Right atrium auricular region (tissue), 2 donors: ENCODE results near the gene ADGRG1. TPM values are rescaled to one million over a fixed set of nuclear protein-coding genes. Genes with fewer than 3 reads are reported as not detected.

ENCODE experiments used
- DNase-seq: peaks from one replicate; pipeline ENCODE4 v3.0.0-alpha.2; 2019; ENCODE audit warnings: low spot score
- H3K27ac ChIP-seq, 2 donors: fragments of 200-600 bp; sonication (generic); 1 replicate in 1 of 2; 2 replicates in 1 of 2; pipeline ENCODE4 v1.5.1; 2016 to 2019
- H3K27me3 ChIP-seq, 2 donors: fragments of 200-600 bp; sonication (generic); one replicate each; pipeline versions ENCODE4 v1.5.1 to v1.6.0; 2017 to 2019
- H3K36me3 ChIP-seq: fragments of 200-600 bp; sonication (generic); one replicate; pipeline ENCODE4 v1.5.1; 2016
- H3K4me1 ChIP-seq, 2 donors: fragments of 200-600 bp; sonication (generic); one replicate each; pipeline versions ENCODE4 v1.5.1 to v1.6.0; 2017 to 2019
- H3K4me3 ChIP-seq, 2 donors: fragments of 200-600 bp; sonication (generic); 1 replicate in 1 of 2; 2 replicates in 1 of 2; pipeline ENCODE4 v1.5.1; 2017 to 2019; ENCODE audit warnings: mild to moderate bottlenecking in 1 of 2, moderate library complexity in 1 of 2
- H3K9me3 ChIP-seq, 2 donors: fragments of 200-600 bp; sonication (generic); one replicate each; pipeline ENCODE4 v1.5.1; 2019
- total RNA-seq, 2 donors: library from RNA; depleted of rRNA; stranded (reverse); fragments of >200 nt; gene quantifications; one replicate each; pipeline ENCODE4 v1.1.0, GENCODE V29; 2016
- TF ChIP-seq, protein P1 (sequence below), 2 donors: fragments of 200-600 bp; sonication (generic); IDR thresholded peaks; one replicate each; pipeline ENCODE4 v1.5.1; 2019; ENCODE audit warnings: antibody characterized with exemption in 2 of 2

Gene ADGRG1
- total RNA-seq, 2 donors from 2014 or later: 12.6 to 25.5 TPM

DNA sequence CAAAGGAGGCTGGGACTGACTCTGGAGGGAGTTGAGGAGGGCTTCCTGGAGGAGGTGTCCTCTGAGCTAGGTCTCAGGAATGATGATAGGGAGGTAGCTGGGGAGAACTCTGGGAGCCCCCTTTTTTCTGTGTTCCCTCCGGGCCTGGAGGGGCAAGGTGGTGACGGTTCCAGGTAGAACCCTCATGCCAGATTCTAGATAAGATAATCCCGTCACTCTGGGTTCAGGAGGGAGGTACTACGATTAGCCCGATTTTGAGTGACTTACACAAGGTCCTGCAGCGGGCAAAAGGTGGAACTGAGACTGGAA lies 21.0 kb downstream of the ADGRG1 start:
- Histone ChIP-seq H3K36me3 (no peaks in the 10 kb centered on the region), H3K4me3 (no peak overlapping the region), H3K27me3 (no peaks in the 10 kb centered on the region), H3K9me3 (no peaks in the 10 kb centered on the region), H3K27ac (no peak overlapping the region), H3K4me1 (peaks cover 0 to 43% of the 10 kb centered on the region in 2 donors)
- DNase-seq: no peak
- TF ChIP-seq, protein P1, sequence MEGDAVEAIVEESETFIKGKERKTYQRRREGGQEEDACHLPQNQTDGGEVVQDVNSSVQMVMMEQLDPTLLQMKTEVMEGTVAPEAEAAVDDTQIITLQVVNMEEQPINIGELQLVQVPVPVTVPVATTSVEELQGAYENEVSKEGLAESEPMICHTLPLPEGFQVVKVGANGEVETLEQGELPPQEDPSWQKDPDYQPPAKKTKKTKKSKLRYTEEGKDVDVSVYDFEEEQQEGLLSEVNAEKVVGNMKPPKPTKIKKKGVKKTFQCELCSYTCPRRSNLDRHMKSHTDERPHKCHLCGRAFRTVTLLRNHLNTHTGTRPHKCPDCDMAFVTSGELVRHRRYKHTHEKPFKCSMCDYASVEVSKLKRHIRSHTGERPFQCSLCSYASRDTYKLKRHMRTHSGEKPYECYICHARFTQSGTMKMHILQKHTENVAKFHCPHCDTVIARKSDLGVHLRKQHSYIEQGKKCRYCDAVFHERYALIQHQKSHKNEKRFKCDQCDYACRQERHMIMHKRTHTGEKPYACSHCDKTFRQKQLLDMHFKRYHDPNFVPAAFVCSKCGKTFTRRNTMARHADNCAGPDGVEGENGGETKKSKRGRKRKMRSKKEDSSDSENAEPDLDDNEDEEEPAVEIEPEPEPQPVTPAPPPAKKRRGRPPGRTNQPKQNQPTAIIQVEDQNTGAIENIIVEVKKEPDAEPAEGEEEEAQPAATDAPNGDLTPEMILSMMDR (IDR thresholded peaks at IDR 0.05): no peak

DNA sequence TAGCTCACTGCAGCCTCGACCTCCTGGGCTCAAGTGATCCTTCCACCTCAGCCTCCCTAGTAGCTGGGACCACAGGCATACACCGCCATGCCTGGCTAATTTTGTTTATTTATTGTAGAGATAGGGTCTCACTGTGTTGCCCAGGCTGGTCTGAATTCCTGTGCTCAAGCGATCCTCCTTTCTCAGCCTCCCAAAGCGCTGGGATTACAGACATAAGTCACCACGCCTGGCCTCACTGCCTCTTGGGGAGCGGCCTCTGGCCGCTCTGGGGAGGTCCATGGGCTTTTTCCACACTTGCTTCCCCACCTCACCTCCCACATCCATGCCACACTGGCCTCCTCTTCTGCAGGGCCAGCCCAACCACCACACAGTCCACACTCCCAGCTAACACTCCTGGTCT lies 21.4 kb downstream of the ADGRG1 start:
- TF ChIP-seq, protein P1 (IDR thresholded peaks at IDR 0.05): no peak
- H3K9me3 ChIP-seq: no peaks in the 10 kb centered on the region
- no peak overlapping the region for H3K27ac ChIP-seq
- no peaks in the 10 kb centered on the region for H3K36me3 ChIP-seq
- no peak for DNase-seq
- no peaks in the 10 kb centered on the region for H3K27me3 ChIP-seq
- no peak overlapping the region for H3K4me3 ChIP-seq
- H3K4me1 ChIP-seq: peaks cover 0 to 43% of the 10 kb centered on the region in 2 donors

DNA sequence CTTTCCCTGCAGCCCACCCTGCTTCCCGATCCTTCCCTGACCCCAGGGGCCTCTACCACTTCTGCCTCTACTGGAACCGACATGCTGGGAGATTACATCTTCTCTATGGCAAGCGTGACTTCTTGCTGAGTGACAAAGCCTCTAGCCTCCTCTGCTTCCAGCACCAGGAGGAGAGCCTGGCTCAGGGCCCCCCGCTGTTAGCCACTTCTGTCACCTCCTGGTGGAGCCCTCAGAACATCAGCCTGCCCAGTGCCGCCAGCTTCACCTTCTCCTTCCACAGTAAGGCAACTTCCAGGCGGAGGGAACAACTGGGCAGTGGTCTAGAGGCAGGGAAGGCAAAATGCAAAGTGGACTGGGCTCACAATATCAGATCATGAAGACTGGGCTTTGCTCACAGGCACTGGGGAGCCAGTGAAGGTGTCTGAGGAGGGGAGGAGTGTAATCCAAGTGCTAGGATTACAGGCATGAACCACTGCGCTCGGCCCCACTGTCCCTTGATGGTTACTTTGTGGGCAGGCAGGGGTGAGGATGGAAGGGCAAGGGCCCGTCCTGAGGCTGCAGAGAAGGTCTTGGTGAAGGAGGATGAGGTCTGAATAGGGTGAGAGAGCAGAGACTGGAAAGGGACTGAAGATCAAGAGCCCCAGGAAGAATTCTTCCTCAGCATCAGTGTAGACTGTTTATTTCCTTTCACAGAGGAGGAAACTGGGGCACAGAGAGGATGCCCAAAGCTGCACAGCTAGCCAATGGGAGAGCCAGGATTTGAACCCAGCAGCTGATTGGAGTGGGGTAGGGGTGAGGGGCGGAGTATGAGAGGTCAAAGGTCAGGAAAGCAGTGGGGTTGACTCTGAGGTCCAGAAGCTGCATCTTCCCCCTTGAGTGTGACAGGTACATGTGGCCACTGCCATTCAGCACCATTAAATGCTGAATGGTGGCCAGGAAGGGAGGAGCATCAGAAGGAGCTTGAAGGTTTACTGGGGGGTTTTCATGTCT lies 23.2 kb downstream of the ADGRG1 start:
- H3K4me3 ChIP-seq: no peak overlapping the region
- peaks cover 0 to 26% of the 10 kb centered on the region in 2 donors for H3K4me1 ChIP-seq
- TF ChIP-seq, protein P1 (IDR thresholded peaks at IDR 0.05): no peak
- no peaks in the 10 kb centered on the region for H3K27me3 ChIP-seq
- no peak for DNase-seq
- H3K9me3 ChIP-seq: no peaks in the 10 kb centered on the region
- H3K36me3 ChIP-seq: no peaks in the 10 kb centered on the region
- no peak overlapping the region for H3K27ac ChIP-seq

DNA sequence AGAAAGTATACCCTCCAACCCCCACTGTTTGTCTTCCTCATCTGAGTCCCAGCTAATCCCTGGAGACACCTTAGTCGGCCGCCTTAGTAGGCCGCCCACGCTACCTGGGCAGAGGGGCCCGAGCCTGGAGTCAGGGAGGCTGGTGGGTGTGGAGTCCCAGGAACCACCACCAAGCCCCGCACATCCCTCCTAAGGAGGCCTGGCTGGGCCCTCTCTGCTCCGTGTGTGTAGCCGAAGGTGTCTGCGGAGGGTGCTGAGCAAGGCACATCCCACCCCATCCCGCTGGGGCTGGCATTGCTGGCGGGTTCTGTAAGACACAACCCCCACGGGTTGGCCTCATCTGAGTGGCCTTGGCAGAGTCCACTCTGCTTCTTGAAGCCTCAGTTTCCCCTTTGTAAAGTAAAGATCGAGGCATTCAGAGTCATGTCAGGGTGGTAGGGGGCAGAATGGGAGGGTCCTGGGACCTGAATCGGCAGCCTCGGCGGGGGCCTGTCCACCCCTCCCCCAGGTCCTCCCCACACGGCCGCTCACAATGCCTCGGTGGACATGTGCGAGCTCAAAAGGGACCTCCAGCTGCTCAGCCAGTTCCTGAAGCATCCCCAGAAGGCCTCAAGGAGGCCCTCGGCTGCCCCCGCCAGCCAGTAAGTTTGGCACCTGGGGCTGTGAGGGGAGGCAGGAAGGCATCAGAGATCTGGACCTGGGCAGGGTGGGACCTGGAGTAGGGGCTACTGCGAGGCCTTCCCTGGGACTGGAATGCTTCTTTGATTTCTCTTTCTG lies 24.5 kb downstream of the ADGRG1 start:
- Histone ChIP-seq H3K36me3 (no peaks in the 10 kb centered on the region), H3K4me1 (peaks cover 0 to 14% of the 10 kb centered on the region in 2 donors), H3K9me3 (no peaks in the 10 kb centered on the region), H3K27me3 (no peaks in the 10 kb centered on the region), H3K27ac (no peak overlapping the region), H3K4me3 (no peak overlapping the region)
- TF ChIP-seq, protein P1 (IDR thresholded peaks at IDR 0.05): no peak
- no peak for DNase-seq

DNA sequence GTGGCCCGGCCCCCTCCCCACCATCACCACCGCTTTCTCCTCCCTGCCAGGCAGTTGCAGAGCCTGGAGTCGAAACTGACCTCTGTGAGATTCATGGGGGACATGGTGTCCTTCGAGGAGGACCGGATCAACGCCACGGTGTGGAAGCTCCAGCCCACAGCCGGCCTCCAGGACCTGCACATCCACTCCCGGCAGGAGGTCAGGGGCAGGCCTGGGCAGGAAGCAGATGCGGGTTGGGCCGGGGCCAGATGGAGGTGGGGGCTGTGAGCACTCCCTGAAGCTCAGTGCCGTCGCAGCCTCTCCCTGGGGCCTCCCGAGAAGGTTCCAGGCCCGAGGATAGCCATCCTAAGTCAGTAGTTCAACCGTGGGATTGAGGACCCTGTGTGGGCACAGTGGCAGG lies 25.5 kb downstream of the ADGRG1 start:
- H3K9me3 ChIP-seq: no peaks in the 10 kb centered on the region
- no peak overlapping the region for H3K4me3 ChIP-seq
- no peaks in the 10 kb centered on the region for H3K27me3 ChIP-seq
- H3K36me3 ChIP-seq: no peaks in the 10 kb centered on the region
- no peak for DNase-seq
- H3K27ac ChIP-seq: no peak overlapping the region
- TF ChIP-seq, protein P1 (IDR thresholded peaks at IDR 0.05): no peak
- H3K4me1 ChIP-seq: peaks cover 0 to 3% of the 10 kb centered on the region in 2 donors
